Astrocyte of the cerebellum (primary cell): ENCODE data around the gene PFDN2.

Experiments
- DNase-seq: peaks from one replicate; pipeline ENCODE4 v3.0.0-alpha.2; 2011; ENCODE audit warnings: low read depth
- H3K4me3 ChIP-seq: 2 replicates; pipeline ENCODE4 v1.5.1; 2011; ENCODE audit warnings: mild to moderate bottlenecking, low read depth, low read length, moderate library complexity
- CTCF ChIP-seq: IDR thresholded peaks from 2 replicates; pipeline ENCODE4 v1.5.1; 2012; ENCODE audit warnings: low read length, low read depth, moderate library complexity, mild to moderate bottlenecking; ENCODE audit errors: missing control alignments
- in situ Hi-C: cut with HindIII; loops from 2 replicates; pipeline ENCODE4 v1.10.0; 2017; ENCODE audit warnings: low sequenced_read_pairs

The PFDN2 gene

GRCh38 chr1:161079436-161080110 lies 38.3 kb downstream of the PFDN2 start:
- in situ Hi-C loops = no loop called here
- no peak for TF ChIP-seq CTCF
- H3K4me3 ChIP-seq = no peak overlapping the region
- DNase-seq = no peak

GRCh38 chr1:161077426-161077825 lies 40.4 kb downstream of the PFDN2 start:
- TF ChIP-seq CTCF = no peak
- DNase-seq = no peak
- in situ Hi-C loops = no loop called here
- H3K4me3 ChIP-seq = no peak overlapping the region

- DNase-seq = no peak
- TF ChIP-seq CTCF = no peak
- in situ Hi-C loops = no loop called here
- H3K4me3 ChIP-seq = no peak overlapping the region
These were observed 41.4 kb downstream of the PFDN2 start for GRCh38 chr1:161076410-161076809.

- in situ Hi-C loops = no loop called here
- no peak for DNase-seq
- TF ChIP-seq CTCF = no peak
- no peak overlapping the region for H3K4me3 ChIP-seq
These were observed 43.0 kb downstream of the PFDN2 start for GRCh38 chr1:161074676-161075368.

GRCh38 chr1:161073474-161074121 lies 44.2 kb downstream of the PFDN2 start:
- in situ Hi-C loops = no loop called here

More at GRCh38 chr1:161073474-161074121, 44.2 kb downstream of the PFDN2 start:
- no peak for TF ChIP-seq CTCF
- no peak for DNase-seq
- H3K4me3 ChIP-seq = no peak overlapping the region
